T-cell (primary cell): ENCODE results near the gene SEC24B. TPM values are rescaled to one million over a fixed set of nuclear protein-coding genes. Genes with fewer than 3 reads are reported as not detected.
"Not testable (repeated sequence)": the region's sequence is repeated elsewhere in the genome, so short reads cannot be mapped to it uniquely, and the experiment has no call there.

Experiments
- ATAC-seq, 4 experiments: fragments of 200-7000 bp in 3 of 4; fragments of 150-1000 bp in 1 of 4; cut with Tn5 transposase; replicated peaks in 1 of 4; 1 replicate in 3 of 4; 2 replicates in 1 of 4; pipeline ENCODE4 v1.10.0; 2021; ENCODE audit warnings: moderate library complexity in 3 of 4, mild to moderate bottlenecking in 2 of 4, moderate number of reproducible peaks in 1 of 4
- CTCF ChIA-PET, 2 donors: fragments of 300-600 bp; sonication (Branson Sonifier 250); formaldehyde crosslinking; loops; one replicate each; lab custom pipeline; 2022; ENCODE audit warnings: antibody characterized with exemption in 2 of 2; lab: Charles Lee
- POLR2A ChIA-PET, 2 donors: fragments of 300-600 bp; sonication (Branson Sonifier 250); formaldehyde crosslinking; loops; one replicate each; lab custom pipeline; 2022; ENCODE audit warnings: antibody characterized with exemption in 2 of 2; lab: Charles Lee
- DNase-seq, 35 experiments: peaks; one replicate each; pipeline versions ENCODE4 v3.0.0 to v3.0.0-alpha.2; 2013 to 2023
- H3K27ac ChIP-seq: one replicate; pipeline ENCODE4 v1.5.1; 2013; ENCODE audit warnings: low read length
- H3K27me3 ChIP-seq, 2 experiments: replicated peaks in 1 of 2; 1 replicate in 1 of 2; 2 replicates in 1 of 2; pipeline versions ENCODE4 v1.6.1 to v1.7.0; 2013; ENCODE audit warnings: low read length in 1 of 2, mixed read lengths in 1 of 2; ENCODE audit not compliant: control insufficient read depth in 2 of 2, insufficient read depth in 2 of 2; ENCODE audit errors: extremely low read depth in 1 of 2
- H3K36me3 ChIP-seq, 2 donors: 1 replicate in 1 of 2; 2 replicates in 1 of 2; pipeline versions ENCODE4 v1.6.1 to v1.7.0; 2013; ENCODE audit warnings: low read length in 1 of 2; ENCODE audit not compliant: control insufficient read depth in 2 of 2, insufficient read depth in 1 of 2; ENCODE audit errors: extremely low read depth in 1 of 2
- H3K4me1 ChIP-seq, 2 experiments: 1 replicate in 1 of 2; 2 replicates in 1 of 2; pipeline versions ENCODE4 v1.6.1 to v1.7.0; 2013; ENCODE audit warnings: low read length in 2 of 2, mixed read lengths in 1 of 2; ENCODE audit not compliant: insufficient read depth in 2 of 2, control insufficient read depth in 1 of 2; ENCODE audit errors: extremely low read depth in 1 of 2
- H3K4me3 ChIP-seq, 2 donors: 1 replicate in 1 of 2; 2 replicates in 1 of 2; pipeline versions ENCODE4 v1.5.1 to v1.7.0; 2013; ENCODE audit warnings: mild to moderate bottlenecking in 2 of 2, low read length in 1 of 2, moderate library complexity in 1 of 2; ENCODE audit not compliant: control insufficient read depth in 1 of 2; ENCODE audit errors: extremely low read depth in 1 of 2
- H3K9me3 ChIP-seq: 2 replicates; pipeline ENCODE4 v1.7.0; 2013
- H3K27ac Mint-ChIP-seq, 2 donors: one replicate each; pipeline ENCODE4 v1.8.0; 2020 to 2021; ENCODE audit warnings: mild to moderate bottlenecking in 2 of 2, mixed read lengths in 2 of 2
- H3K27me3 Mint-ChIP-seq, 2 donors: one replicate each; pipeline ENCODE4 v1.8.0; 2021 to 2022; ENCODE audit warnings: mixed read lengths in 2 of 2
- H3K36me3 Mint-ChIP-seq: one replicate; pipeline ENCODE4 v1.8.0; 2021; ENCODE audit warnings: mixed read lengths
- H3K4me1 Mint-ChIP-seq, 3 donors: one replicate each; pipeline ENCODE4 v1.8.0; 2020 to 2022; ENCODE audit warnings: mixed read lengths in 3 of 3, mild to moderate bottlenecking in 1 of 3
- H3K4me3 Mint-ChIP-seq, 3 donors: one replicate each; pipeline ENCODE4 v1.8.0; 2020 to 2022; ENCODE audit warnings: mild to moderate bottlenecking in 3 of 3, mixed read lengths in 3 of 3, moderate library complexity in 3 of 3
- H3K9me3 Mint-ChIP-seq, 3 donors: one replicate each; pipeline ENCODE4 v1.8.0; 2020 to 2022; ENCODE audit warnings: mixed read lengths in 3 of 3
- WGBS: methylation state at CpG from one replicate; pipeline ENCODE4 v1.1.5; 2013; ENCODE audit warnings: missing lambda C conversion rate; ENCODE audit not compliant: insufficient coverage; 5-methylcytosine and 5-hydroxymethylcytosine counted together
- total RNA-seq, 35 experiments: library from RNA in 6 of 35; stranded (reverse) in 6 of 35; fragments of 120-200 nt in 1 of 35; gene quantifications; one replicate each; pipeline versions ENCODE4 v1.2.1 to v1.2.4 and lab custom pipeline; 2013 to 2026

The SEC24B gene
- total RNA-seq, 5 donors from 2014 or later (not counting 1 experiment from before 2014, with no cell fraction given), result 28.8 to 38.6 (median 32.6) TPM

DNA sequence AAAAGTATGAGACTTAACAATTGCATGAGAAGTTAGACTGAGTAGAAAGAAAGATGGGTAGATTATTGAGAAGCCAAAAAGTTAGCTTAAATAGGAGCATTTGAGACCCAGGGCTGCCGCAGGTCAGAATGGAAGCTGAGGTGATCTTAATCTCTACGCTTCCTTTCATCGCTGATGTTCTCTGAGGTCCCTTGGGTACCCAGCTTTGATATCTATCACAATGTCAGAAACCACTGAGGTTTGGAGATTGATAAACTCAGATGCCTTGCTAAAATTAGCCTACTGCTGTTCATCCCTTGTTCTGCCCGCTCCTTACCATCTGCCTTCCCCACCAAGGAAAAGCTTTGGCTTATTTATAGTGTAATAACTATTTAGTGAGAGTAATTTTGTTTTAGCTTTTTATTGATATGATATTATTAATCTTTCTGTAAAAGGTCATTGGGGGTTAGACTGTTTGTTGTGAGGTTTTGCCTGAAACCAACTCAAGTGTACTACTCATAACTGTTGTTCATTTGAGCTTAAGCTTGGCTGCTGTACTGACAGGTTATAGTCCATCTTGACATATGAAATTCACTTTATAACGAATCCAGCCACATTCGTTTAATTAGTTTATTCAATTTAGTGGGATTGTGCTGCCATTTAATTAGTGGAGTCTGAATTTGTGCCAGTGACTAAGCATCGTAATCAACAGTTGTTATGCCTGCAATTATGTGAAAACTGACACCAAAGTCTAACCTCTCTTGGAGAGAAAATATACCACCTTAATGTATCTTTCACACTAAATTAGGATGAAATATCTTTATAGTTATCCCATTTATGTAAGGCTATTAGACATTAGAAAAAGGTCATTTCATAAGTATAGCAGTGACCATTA, 141.6 kb downstream of the SEC24B start:
- H3K4me1 Mint-ChIP-seq, result peaks cover 71 to 78% (median 74%) of the 10 kb centered on the region in 3 donors
- POLR2A ChIA-PET, result interaction anchor here in 1 of 2 donors (0.6 kb wide), 2 partner anchors 11 to 18 kb away, joined by 3 read pairs; no protein-coding TSS in a partner anchor
- H3K9me3 ChIP-seq, result no peaks in the 10 kb centered on the region
- H3K36me3 ChIP-seq, result peaks cover 0 to 5% of the 10 kb centered on the region in 2 donors
- DNase-seq, result no peak
- H3K27me3 Mint-ChIP-seq, result no peaks in the 10 kb centered on the region
- H3K4me3 Mint-ChIP-seq, result peak overlapping the region; percentile 17 to 53 (median 46)
- WGBS, result 0% methylated on average over 2 of the region's 7 CpGs
- no peaks in the 10 kb centered on the region for H3K27me3 ChIP-seq
- no peak overlapping the region for H3K27ac ChIP-seq
- H3K9me3 Mint-ChIP-seq, result peaks cover 0 to 7% (median 3%) of the 10 kb centered on the region in 3 donors
- ATAC-seq, result peak; percentile 22 to 62 (median 48)
- H3K4me1 ChIP-seq, result peaks cover 15 to 23% of the 10 kb centered on the region in 2 experiments
- no peak overlapping the region for H3K4me3 ChIP-seq
- peak overlapping the region; percentile 8 to 83 for H3K27ac Mint-ChIP-seq
- CTCF ChIA-PET, result interaction anchor here (0.6 to 2.3 kb wide), 7 partner anchors 9 to 142 kb away, joined by 3 to 12 read pairs (median 4); partner anchors contain the start of gene SEC24B (in 1 of the 2)
- H3K36me3 Mint-ChIP-seq, result peaks cover 31% of the 10 kb centered on the region

DNA sequence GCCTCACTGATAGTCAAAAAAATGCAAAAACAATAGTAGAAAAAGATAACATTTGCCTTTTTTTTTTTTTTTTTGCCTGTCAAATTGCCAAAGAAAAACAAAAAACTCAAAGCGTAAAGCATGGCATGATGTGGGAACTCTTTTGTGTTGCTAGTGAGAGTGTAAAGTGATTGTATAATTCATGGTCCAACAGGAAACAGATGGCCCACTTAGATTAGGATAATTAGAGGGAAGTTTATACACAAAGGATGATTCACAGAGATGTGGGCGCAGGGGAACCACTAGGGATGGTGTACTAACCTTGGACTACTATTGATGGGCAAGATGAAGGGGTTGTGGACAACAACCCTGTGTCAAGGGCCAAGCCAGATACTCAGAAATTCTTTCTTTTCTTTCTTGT, 142.8 kb downstream of the SEC24B start:
- DNase-seq (no peak), ATAC-seq (no peak)
- Histone ChIP-seq H3K4me3 (no peak overlapping the region), H3K9me3 (no peaks in the 10 kb centered on the region), H3K27me3 (no peaks in the 10 kb centered on the region), H3K36me3 (peaks cover 0 to 5% of the 10 kb centered on the region in 2 donors), H3K4me1 (peaks cover 15 to 23% of the 10 kb centered on the region in 2 experiments), H3K27ac (no peak overlapping the region)
- Mint-ChIP-seq H3K36me3 (peaks cover 34% of the 10 kb centered on the region), H3K9me3 (peaks cover 0 to 7% (median 3%) of the 10 kb centered on the region in 3 donors), H3K4me1 (peaks cover 68 to 77% (median 71%) of the 10 kb centered on the region in 3 donors), H3K27me3 (no peaks in the 10 kb centered on the region), H3K4me3 (no peak overlapping the region), H3K27ac (peak overlapping the region in 1 of 2 donors; percentile 28)
- POLR2A ChIA-PET, result no interaction called here
- CTCF ChIA-PET, result interaction anchor here (0.5 to 0.6 kb wide), 2 partner anchors 60 to 638 kb away, joined by 3 to 9 read pairs; no protein-coding TSS in a partner anchor
- no CpG with 5 or more reads among the region's 2 CpGs for WGBS

DNA sequence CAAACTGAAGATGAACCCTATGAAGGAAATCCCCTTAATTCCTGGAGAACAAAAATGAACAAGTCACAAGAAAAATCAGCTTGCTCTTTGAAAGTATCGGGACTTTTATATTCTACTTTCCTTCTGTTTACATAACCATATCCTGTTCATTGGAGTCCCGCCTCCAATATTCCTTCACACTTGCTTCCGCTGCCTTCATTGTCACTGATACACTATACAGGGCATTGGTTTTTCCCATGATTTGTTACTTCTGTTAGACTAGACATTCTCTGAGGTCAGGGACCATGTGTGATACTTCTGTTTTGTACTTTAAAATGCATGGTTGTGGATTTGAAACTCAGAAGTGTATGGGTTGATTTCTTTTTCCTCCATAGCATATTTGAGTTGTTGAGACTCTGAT, 145.2 kb downstream of the SEC24B start:
- Mint-ChIP-seq H3K4me3 (peak overlapping the region in 1 of 3 donors; percentile 35), H3K9me3 (peaks cover 0 to 7% (median 3%) of the 10 kb centered on the region in 3 donors), H3K27ac (peak overlapping the region in 1 of 2 donors; percentile 22), H3K4me1 (peaks cover 61 to 72% (median 70%) of the 10 kb centered on the region in 3 donors), H3K36me3 (peaks cover 42% of the 10 kb centered on the region), H3K27me3 (no peaks in the 10 kb centered on the region)
- Histone ChIP-seq H3K27ac (no peak overlapping the region), H3K9me3 (no peaks in the 10 kb centered on the region), H3K36me3 (peaks cover 0 to 5% of the 10 kb centered on the region in 2 donors), H3K4me3 (no peak overlapping the region), H3K27me3 (no peaks in the 10 kb centered on the region), H3K4me1 (peaks cover 15 to 17% of the 10 kb centered on the region in 2 experiments)
- ATAC-seq (no peak), DNase-seq (no peak)
- WGBS, result 89% methylated on average over 1 of the region's 3 CpGs
- ChIA-PET CTCF (interaction anchor here in 1 of 2 donors (0.5 kb wide), 1 partner anchor 56 kb away, joined by 3 read pairs; no protein-coding TSS in a partner anchor), POLR2A (interaction anchor here (0.7 to 1.0 kb wide), 3 partner anchors 11 to 21 kb away, joined by 3 to 4 read pairs (median 3); no protein-coding TSS in a partner anchor)

DNA sequence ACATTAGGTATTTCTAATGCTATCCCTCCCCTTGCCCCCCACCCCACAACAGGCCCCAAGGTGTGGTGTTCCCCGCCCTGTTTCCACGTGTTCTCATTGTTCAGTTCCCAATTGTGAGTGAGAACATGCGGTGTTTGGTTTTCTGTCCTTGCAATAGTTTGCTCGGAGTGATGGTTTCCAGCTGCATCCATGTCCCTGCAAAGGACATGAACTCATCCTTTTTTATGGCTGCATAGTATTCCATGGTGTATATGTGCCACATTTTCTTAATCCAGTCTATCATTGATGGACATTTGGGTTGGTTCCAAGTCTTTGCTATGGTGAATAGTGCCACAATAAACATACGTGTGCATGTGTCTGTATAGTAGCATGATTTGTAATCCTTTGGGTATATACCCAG, 146.4 kb downstream of the SEC24B start:
- H3K27me3 Mint-ChIP-seq, H3K27ac Mint-ChIP-seq, H3K9me3 Mint-ChIP-seq, H3K27me3 ChIP-seq, H3K36me3 ChIP-seq, H3K27ac ChIP-seq, CTCF ChIA-PET, DNase-seq, ATAC-seq, H3K4me3 ChIP-seq, H3K4me3 Mint-ChIP-seq, H3K9me3 ChIP-seq: not testable (repeated sequence)
- WGBS, result 100% methylated on average over 2 of the region's 5 CpGs
- H3K4me1 ChIP-seq, result peaks cover 9 to 11% of the 10 kb centered on the region in 2 experiments
- Mint-ChIP-seq H3K36me3 (peaks cover 42% of the 10 kb centered on the region), H3K4me1 (peaks cover 61 to 72% (median 70%) of the 10 kb centered on the region in 3 donors)
- POLR2A ChIA-PET, result interaction anchor here (0.6 to 0.7 kb wide), 2 partner anchors 20 to 51 kb away, joined by 4 to 13 read pairs; partner anchors contain the start of gene MCUB (in 1 of the 2)

DNA sequence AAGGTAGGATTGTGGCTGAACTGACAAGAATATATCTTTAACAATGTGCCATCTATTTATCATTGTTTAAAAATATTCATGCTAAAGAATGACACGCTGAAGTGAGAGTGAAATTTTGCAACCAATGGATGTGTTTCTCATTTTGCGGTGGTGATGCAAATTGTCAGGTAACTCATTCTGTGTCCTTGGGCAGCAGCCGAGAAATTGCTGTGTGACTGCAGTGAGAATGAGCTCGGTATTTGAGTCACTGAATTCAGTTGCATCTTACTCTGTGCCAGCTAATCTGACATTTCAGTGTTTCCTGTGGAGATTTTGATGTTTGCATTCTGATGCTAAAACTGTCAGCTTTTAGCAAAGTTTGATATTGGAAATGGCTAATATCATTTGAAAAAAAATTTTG, 154.6 kb downstream of the SEC24B start:
- H3K27me3 Mint-ChIP-seq, result no peaks in the 10 kb centered on the region
- no peak overlapping the region for H3K27ac ChIP-seq
- H3K36me3 ChIP-seq, result no peaks in the 10 kb centered on the region
- H3K4me3 ChIP-seq, result no peak overlapping the region
- CTCF ChIA-PET, result interaction anchor here (0.7 to 1.3 kb wide), 5 partner anchors 11 to 74 kb away, joined by 3 to 6 read pairs (median 3); no protein-coding TSS in a partner anchor
- peaks cover 9% of the 10 kb centered on the region for H3K36me3 Mint-ChIP-seq
- DNase-seq (peak in 12 of 35 experiments; percentile 3 to 47 (median 14)), ATAC-seq (peak; percentile 80 to 90 (median 82))
- H3K9me3 Mint-ChIP-seq, result no peaks in the 10 kb centered on the region
- peak overlapping the region; percentile 59 to 84 for H3K27ac Mint-ChIP-seq
- WGBS, result 6% methylated on average over 2 of the region's 4 CpGs
- POLR2A ChIA-PET, result interaction anchor here in 1 of 2 donors (0.6 to 1.0 kb wide), 2 partner anchors 11 to 25 kb away, joined by 3 to 4 read pairs; no protein-coding TSS in a partner anchor
- H3K9me3 ChIP-seq, result no peaks in the 10 kb centered on the region
- H3K27me3 ChIP-seq, result no peaks in the 10 kb centered on the region
- H3K4me3 Mint-ChIP-seq, result peak overlapping the region in 2 of 3 donors; percentile 14 to 52
- peaks cover 86 to 94% (median 94%) of the 10 kb centered on the region in 3 donors for H3K4me1 Mint-ChIP-seq
- H3K4me1 ChIP-seq, result peaks cover 18 to 27% of the 10 kb centered on the region in 2 experiments

DNA sequence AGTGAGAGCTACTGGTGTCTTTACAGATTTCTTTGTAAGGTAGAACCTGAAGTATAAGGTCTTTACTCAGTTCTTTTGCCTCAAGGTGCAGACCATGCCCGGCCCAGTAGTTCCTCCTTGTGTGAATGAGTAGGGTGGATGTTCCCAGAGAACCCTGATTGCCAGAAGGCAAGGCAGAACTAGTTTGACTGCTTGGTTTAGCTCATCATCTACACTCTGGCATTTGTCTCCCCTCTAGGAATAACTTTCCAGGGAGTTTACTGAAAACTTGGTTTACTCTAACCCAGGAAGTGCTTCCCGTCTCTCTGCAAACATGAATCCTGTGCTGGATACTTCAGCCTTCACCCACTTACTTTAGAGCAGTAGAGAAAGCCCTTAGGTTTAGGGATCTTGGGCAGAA, 155.5 kb downstream of the SEC24B start:
- Mint-ChIP-seq H3K4me1 (peaks cover 82 to 94% (median 92%) of the 10 kb centered on the region in 3 donors), H3K4me3 (peak overlapping the region in 2 of 3 donors; percentile 7 to 52)

More for the DNA sequence above, 155.5 kb downstream of the SEC24B start:
- Histone ChIP-seq H3K27me3 (no peaks in the 10 kb centered on the region), H3K4me1 (peaks cover 18 to 27% of the 10 kb centered on the region in 2 experiments), H3K4me3 (no peak overlapping the region), H3K27ac (no peak overlapping the region), H3K9me3 (no peaks in the 10 kb centered on the region), H3K36me3 (no peaks in the 10 kb centered on the region)
- ATAC-seq, result no peak
- no CpG with 5 or more reads among the region's 2 CpGs for WGBS
- DNase-seq, result no peak
- ChIA-PET POLR2A (interaction anchor here (0.6 to 1.0 kb wide), 3 partner anchors 10 to 122 kb away, joined by 3 to 5 read pairs (median 4); no protein-coding TSS in a partner anchor), CTCF (interaction anchor here in 1 of 2 donors (1.3 kb wide), 1 partner anchor 74 kb away, joined by 3 read pairs; no protein-coding TSS in a partner anchor)
- Mint-ChIP-seq H3K27me3 (no peaks in the 10 kb centered on the region), H3K36me3 (peaks cover 2% of the 10 kb centered on the region), H3K9me3 (no peaks in the 10 kb centered on the region), H3K27ac (peak overlapping the region; percentile 72 to 84)
